ENCODE data around the gene MDGA2. TPM values are rescaled to one million over a fixed set of nuclear protein-coding genes. Genes with fewer than 3 reads are reported as not detected.

MDGA2 gene
- total and polyA plus RNA-seq, 2 of the 13 experiments (the other 11 are each of a cell fraction or from before 2014, with no cell fraction given), result not detected

DNA sequence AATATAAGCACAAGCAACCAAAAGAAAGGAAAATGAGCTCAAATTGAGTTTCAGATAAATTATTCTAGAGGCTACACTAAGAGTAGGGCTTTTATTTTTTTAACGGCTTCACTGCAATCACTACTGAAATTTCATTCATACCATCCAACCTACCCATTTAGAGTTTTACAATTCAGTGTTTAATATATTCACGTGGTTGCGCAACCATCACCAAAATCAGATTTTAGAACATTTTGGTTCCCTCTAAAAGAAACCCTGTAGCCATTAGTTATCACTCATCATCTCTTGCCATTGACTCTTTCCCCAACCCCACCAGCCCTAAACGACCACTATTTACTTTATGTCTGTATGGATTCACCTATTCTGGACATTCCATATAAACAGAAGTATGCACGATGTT is 401.5 kb downstream of the MDGA2 start:
- Histone ChIP-seq H3K4me2 (ENCODE audit: low read depth, low read length) (no peak overlapping the region), H3K27me3 (ENCODE audit: control insufficient read depth in 1 of 2, insufficient read depth in 2 of 2, low read length in 2 of 2) (no peaks in the 10 kb centered on the region), H3K9me3 (ENCODE audit: low read length) (no peaks in the 10 kb centered on the region), H3K9ac (ENCODE audit: insufficient read depth, low read depth, low read length) (no peak overlapping the region), H3K27ac (ENCODE audit: extremely low read length, insufficient read depth, low read length) (no peak overlapping the region), H3K4me1 (ENCODE audit: insufficient read depth, low read length) (no peaks in the 10 kb centered on the region), H3K4me3 (replicated peaks in 1 of 3; ENCODE audit: insufficient read depth in 1 of 3, low read depth in 2 of 3, low read length in 3 of 3) (no peak overlapping the region), H3K36me3 (replicated peaks in 1 of 2; ENCODE audit: control insufficient read depth in 1 of 2, insufficient read depth in 2 of 2, low read length in 2 of 2) (no peaks in the 10 kb centered on the region), H4K20me1 (ENCODE audit: insufficient read depth, low read length) (no peaks in the 10 kb centered on the region), H2AFZ (ENCODE audit: low read length) (no peak overlapping the region), H3K79me2 (ENCODE audit: insufficient read depth, low read length) (no peaks in the 10 kb centered on the region)
- BruUV-seq (replicated peaks), result no TSS peak
- WGBS (ENCODE audit: low lambda C conversion rate), result 5% methylated on average over 5 of the region's 5 CpGs
- no peak for ATAC-seq
- ChIA-PET POLR2A (no interaction called here), CTCF (ENCODE audit: low intra/inter-chr PET ratio, low total read pairs) (no interaction called here)
- in situ Hi-C loops (cut with HindIII; ENCODE audit: extremely low pct_ligation_motif_present, low pct_unique_long_range_greater_than_20kb), result no loop called here
- intact Hi-C loops (cut with micrococcal nuclease; ENCODE audit: unreplicated experiment), result loop anchor here (10.0 kb wide), 1 partner anchor 1849 kb away; no protein-coding TSS in a partner anchor
- no peak for DNase-seq (ENCODE audit: low spot score)
- no peak for FAIRE-seq
- TF ChIP-seq TARDBP (CRISPR knock-in tag; IDR thresholded peaks at IDR 0.05) (no peak), SMAD1 (CRISPR knock-in tag; IDR thresholded peaks at IDR 0.05; ENCODE audit: borderline replicate concordance, low read depth) (no peak), HNF4A (CRISPR knock-in tag; IDR thresholded peaks at IDR 0.05) (no peak), JUNB (CRISPR knock-in tag; IDR thresholded peaks at IDR 0.05; ENCODE audit: borderline replicate concordance) (no peak), KAT7 (CRISPR knock-in tag; IDR thresholded peaks at IDR 0.05; ENCODE audit: borderline replicate concordance) (no peak), ZNF549 (CRISPR knock-in tag; IDR thresholded peaks at IDR 0.05) (no peak), WIZ (CRISPR knock-in tag; IDR thresholded peaks at IDR 0.05) (no peak), ELF1 (CRISPR knock-in tag; IDR thresholded peaks at IDR 0.05) (no peak), ARID2 (CRISPR knock-in tag; IDR thresholded peaks at IDR 0.05; ENCODE audit: borderline replicate concordance) (no peak), GRHL1 (CRISPR knock-in tag; conservative IDR thresholded peaks at IDR 0.05) (no peak), IKZF1 (IDR thresholded peaks at IDR 0.05) (no peak), ZNF883 (CRISPR knock-in tag; IDR thresholded peaks at IDR 0.05; ENCODE audit: not compliant biosample characterization) (no peak), RBFOX2 (IDR thresholded peaks at IDR 0.05; ENCODE audit: low read depth, low read length) (no peak)
- TF ChIP-seq, protein P1, sequence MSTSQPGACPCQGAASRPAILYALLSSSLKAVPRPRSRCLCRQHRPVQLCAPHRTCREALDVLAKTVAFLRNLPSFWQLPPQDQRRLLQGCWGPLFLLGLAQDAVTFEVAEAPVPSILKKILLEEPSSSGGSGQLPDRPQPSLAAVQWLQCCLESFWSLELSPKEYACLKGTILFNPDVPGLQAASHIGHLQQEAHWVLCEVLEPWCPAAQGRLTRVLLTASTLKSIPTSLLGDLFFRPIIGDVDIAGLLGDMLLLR (CRISPR knock-in tag; IDR thresholded peaks at IDR 0.05), result no peak

All from HepG2 (cell line).